ENCODE measurements around the gene UBE3B. TPM values are rescaled to one million over a fixed set of nuclear protein-coding genes. Genes with fewer than 3 reads are reported as not detected.

Gene UBE3B
- polyA plus RNA-seq, 1 experiment: 42.8 TPM

- H3K9me3 ChIP-seq (ENCODE audit: control insufficient read depth, insufficient read depth, low read length): peaks cover 4% of the 10 kb centered on the region
- DNase-seq (ENCODE audit: low read depth, low spot score): no peak
- no peak for TF ChIP-seq CTCF (IDR thresholded peaks at IDR 0.05; ENCODE audit: low read depth, low read length)
- CTCF ChIA-PET: no interaction called here
- POLR2A ChIA-PET: no interaction called here
- H3K27me3 ChIP-seq (ENCODE audit: control insufficient read depth, insufficient read depth, low read length): no peaks in the 10 kb centered on the region
- no peak overlapping the region for H3K4me3 ChIP-seq (ENCODE audit: low read depth, low read length)
- no peak overlapping the region for H3K27ac ChIP-seq (ENCODE audit: low read depth, low read length)
These were observed 65.4 kb downstream of the UBE3B start for GRCh38 chr12:109542876-109543275.

GRCh38 chr12:109544955-109545531 lies 67.6 kb downstream of the UBE3B start:
- H3K27ac ChIP-seq (ENCODE audit: low read depth, low read length): no peak overlapping the region
- CTCF ChIA-PET: interaction anchor here (0.6 kb wide), 2 partner anchors 52 to 595 kb away, joined by 4 read pairs; no protein-coding TSS in a partner anchor

GRCh38 chr12:109545826-109546225 lies 68.4 kb downstream of the UBE3B start:
- no peak for TF ChIP-seq CTCF (IDR thresholded peaks at IDR 0.05; ENCODE audit: low read depth, low read length)

More at GRCh38 chr12:109544955-109545531, 67.6 kb downstream of the UBE3B start:
- TF ChIP-seq CTCF (IDR thresholded peaks at IDR 0.05; ENCODE audit: low read depth, low read length): no peak
- POLR2A ChIA-PET: no interaction called here
- DNase-seq (ENCODE audit: low read depth, low spot score): no peak
- Histone ChIP-seq H3K27me3 (ENCODE audit: control insufficient read depth, insufficient read depth, low read length) (peaks cover 14% of the 10 kb centered on the region), H3K9me3 (ENCODE audit: control insufficient read depth, insufficient read depth, low read length) (peaks cover 4% of the 10 kb centered on the region), H3K4me3 (ENCODE audit: low read depth, low read length) (no peak overlapping the region)

GRCh38 chr12:109547286-109547685 lies 69.9 kb downstream of the UBE3B start:
- CTCF ChIA-PET: no interaction called here
- no peak overlapping the region for H3K4me3 ChIP-seq (ENCODE audit: low read depth, low read length)
- TF ChIP-seq CTCF (IDR thresholded peaks at IDR 0.05; ENCODE audit: low read depth, low read length): no peak
- DNase-seq (ENCODE audit: low read depth, low spot score): no peak
- H3K27me3 ChIP-seq (ENCODE audit: control insufficient read depth, insufficient read depth, low read length): peaks cover 25% of the 10 kb centered on the region
- H3K9me3 ChIP-seq (ENCODE audit: control insufficient read depth, insufficient read depth, low read length): no peaks in the 10 kb centered on the region; the same call in 1 of the 2 replicates
- no peak overlapping the region for H3K27ac ChIP-seq (ENCODE audit: low read depth, low read length)
- POLR2A ChIA-PET: no interaction called here

More at GRCh38 chr12:109545826-109546225, 68.4 kb downstream of the UBE3B start:
- ChIA-PET CTCF (interaction anchor here (0.6 kb wide), 2 partner anchors 52 to 596 kb away, joined by 4 read pairs; no protein-coding TSS in a partner anchor), POLR2A (no interaction called here)
- Histone ChIP-seq H3K27ac (ENCODE audit: low read depth, low read length) (no peak overlapping the region), H3K27me3 (ENCODE audit: control insufficient read depth, insufficient read depth, low read length) (peaks cover 21% of the 10 kb centered on the region), H3K9me3 (ENCODE audit: control insufficient read depth, insufficient read depth, low read length) (peaks cover 2% of the 10 kb centered on the region), H3K4me3 (ENCODE audit: low read depth, low read length) (no peak overlapping the region)
- DNase-seq (ENCODE audit: low read depth, low spot score): no peak

GRCh38 chr12:109548258-109548657 lies 70.8 kb downstream of the UBE3B start:
- DNase-seq (ENCODE audit: low read depth, low spot score): no peak
- H3K9me3 ChIP-seq (ENCODE audit: control insufficient read depth, insufficient read depth, low read length): no peaks in the 10 kb centered on the region; the same call in 1 of the 2 replicates
- ChIA-PET CTCF (no interaction called here), POLR2A (no interaction called here)
- H3K27me3 ChIP-seq (ENCODE audit: control insufficient read depth, insufficient read depth, low read length): peaks cover 30% of the 10 kb centered on the region
- H3K27ac ChIP-seq (ENCODE audit: low read depth, low read length): no peak overlapping the region
- no peak for TF ChIP-seq CTCF (IDR thresholded peaks at IDR 0.05; ENCODE audit: low read depth, low read length)
- H3K4me3 ChIP-seq (ENCODE audit: low read depth, low read length): no peak overlapping the region

All from AG04450 (cell line).